GM21723 (cell line): ENCODE results near the gene ABCC8.

Experiments
- ATAC-seq: cut with Tn5 transposase; IDR thresholded peaks from one replicate; pipeline ENCODE4 v1.9.1; 2021; ENCODE audit warnings: mild to moderate bottlenecking, moderate library complexity; ENCODE audit not compliant: unreplicated experiment

ABCC8 gene

GRCh38 chr11:17368551-17368950 is 108.1 kb downstream of the ABCC8 start:
- no peak for ATAC-seq

- no peak for ATAC-seq
These were observed 110.2 kb downstream of the ABCC8 start for GRCh38 chr11:17366495-17366894.

- ATAC-seq = peak; percentile 46
These were observed 122.0 kb downstream of the ABCC8 start for GRCh38 chr11:17354601-17354991.

GRCh38 chr11:17353821-17354600 is 122.6 kb downstream of the ABCC8 start:
- no peak for ATAC-seq

- ATAC-seq = peak; percentile 43
These were observed 123.5 kb downstream of the ABCC8 start for GRCh38 chr11:17352950-17353820.

GRCh38 chr11:17351510-17352176 is 125.0 kb downstream of the ABCC8 start, which contains the start of gene NCR3LG1:
NCR3LG1 (plus strand) TSS chr11:17351800; CDS start chr11:17351970, 170 bp downstream.
- no peak for ATAC-seq

DNA sequence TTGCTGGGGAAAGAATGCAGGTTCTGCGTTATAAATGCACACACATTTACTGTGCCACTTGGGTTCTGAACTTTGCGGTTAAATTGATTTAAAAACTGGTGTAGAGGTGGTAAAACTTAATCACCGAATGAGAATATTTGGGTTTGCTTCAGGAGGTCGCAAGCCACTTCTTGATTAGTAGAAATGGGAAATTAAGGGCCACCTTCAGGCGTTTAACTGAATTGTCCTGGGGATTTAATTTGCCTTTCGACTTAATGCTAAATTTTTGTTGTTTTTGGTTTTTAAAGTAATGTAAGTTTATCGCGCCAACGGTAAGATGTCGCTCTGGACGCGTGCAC is 125.5 kb downstream of the ABCC8 start:
- ATAC-seq = no peak

GRCh38 chr11:17350455-17351171 is 126.0 kb downstream of the ABCC8 start:
- ATAC-seq = no peak

DNA sequence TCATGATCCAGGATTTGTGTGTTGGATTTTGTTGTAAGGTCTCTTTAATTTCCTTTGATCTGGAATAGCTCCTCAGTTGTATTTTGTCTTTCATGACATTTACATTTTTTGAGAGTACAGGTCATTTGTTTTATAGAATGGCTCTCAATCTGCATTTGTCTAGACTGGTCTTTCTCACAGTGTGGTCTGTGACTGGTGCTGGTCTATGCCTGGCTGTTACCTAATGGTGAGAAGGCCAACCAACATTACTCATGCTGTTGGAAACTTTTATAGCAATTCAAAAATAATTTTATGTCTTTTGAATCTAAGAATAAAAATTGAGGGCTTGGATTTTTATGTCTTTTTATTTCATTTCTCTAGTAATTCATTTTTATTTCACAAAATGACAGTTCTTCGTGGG is 129.0 kb downstream of the ABCC8 start:
- no peak for ATAC-seq

DNA sequence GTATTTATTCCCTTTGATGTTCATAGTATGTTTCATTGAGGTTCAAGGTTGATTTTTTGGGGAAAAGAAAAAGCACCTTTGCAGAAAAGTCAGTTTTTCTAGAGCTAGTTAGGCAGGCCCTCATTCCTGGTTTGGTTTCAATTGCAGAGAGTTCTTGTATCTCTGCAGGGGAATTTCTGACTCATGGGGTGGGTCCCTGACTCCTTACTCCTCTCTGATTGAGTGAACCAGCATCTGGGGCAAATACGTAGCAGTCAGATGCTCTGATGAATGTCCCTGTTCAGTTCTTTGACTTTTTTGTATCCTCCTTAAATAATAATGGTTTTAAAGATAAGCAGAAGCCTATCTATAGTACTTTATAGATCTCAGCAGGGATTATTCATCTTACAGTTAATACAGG is 132.7 kb downstream of the ABCC8 start:
- no peak for ATAC-seq

DNA sequence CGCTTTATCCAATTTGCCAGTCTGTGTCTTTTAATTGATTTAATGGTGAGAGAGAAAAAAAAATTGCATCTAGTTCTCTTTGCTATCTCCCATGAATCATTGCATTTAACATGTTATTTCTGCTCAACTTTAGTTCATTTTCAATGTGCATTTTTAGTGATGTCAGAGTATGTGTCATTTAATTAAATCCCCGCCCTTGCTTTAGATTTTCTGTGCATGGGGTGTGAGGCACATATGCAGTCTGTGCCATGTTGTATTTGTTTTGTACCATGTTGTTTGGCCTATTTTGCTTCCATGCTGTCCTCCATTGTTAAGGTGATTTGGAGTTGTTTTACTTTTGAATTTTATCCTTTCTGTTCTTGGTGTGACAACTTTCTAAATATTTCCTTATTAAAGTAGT is 133.4 kb downstream of the ABCC8 start:
- no peak for ATAC-seq
